HepG2 (cell line): Measurements from ENCODE around the gene GRIK1. TPM values are rescaled to one million over a fixed set of nuclear protein-coding genes. Genes with fewer than 3 reads are reported as not detected.
A peak's percentile ranks its signal among the peaks of the same experiment; 100 is the strongest.

ENCODE experiments used
- ATAC-seq: fragments of 200-7000 bp; cut with Tn5 transposase; 3 replicates; pipeline ENCODE4 v1.9.1; 2020; ENCODE audit warnings: mild to moderate bottlenecking, moderate library complexity
- BruUV-seq: library from RNA; stranded (reverse); fragments of 400-500 nt; replicated peaks from 2 replicates; lab custom pipeline; 2021; lab: Mats Ljungman, UMichigan
- CTCF ChIA-PET: fragments of 300-600 bp; formaldehyde crosslinking; extraction: SDS; loops from one replicate; lab custom pipeline; 2021; ENCODE audit warnings: low total read pairs, inconsistent platforms, low intra/inter-chr PET ratio; lab: Yijun Ruan, JAX
- POLR2A ChIA-PET: fragments of 350-600 bp; sonication (Branson Sonifier 250); formaldehyde crosslinking; loops from one replicate; lab custom pipeline; 2020; ENCODE audit warnings: antibody characterized with exemption, inconsistent platforms; lab: Yijun Ruan, JAX
- DNase-seq: peaks from one replicate; pipeline ENCODE4 v3.0.0-alpha.2; 2015; ENCODE audit warnings: low spot score
- FAIRE-seq: peaks from 3 replicates; lab custom pipeline; 2011; peaks lifted over from hg19 to GRCh38; lab: Jason Lieb, UNC
- H2AFZ ChIP-seq: one replicate; pipeline ENCODE4 v1.6.1; 2011; ENCODE audit warnings: low read length, inconsistent platforms
- H3K27ac ChIP-seq: fragments of 300-600 bp; 3 replicates; pipeline ENCODE4 v1.8.0; 2011; ENCODE audit warnings: mixed run types, mild to moderate bottlenecking, mixed read lengths, low read length, inconsistent platforms; ENCODE audit not compliant: insufficient read depth; ENCODE audit errors: extremely low read length
- H3K27me3 ChIP-seq, 2 experiments: fragments of 200-600 bp in 1 of 2; 2 replicates in 1 of 2; 3 replicates in 1 of 2; pipeline versions ENCODE4 v1.6.0 to v1.8.0; 2011; ENCODE audit warnings: low read length in 2 of 2, mild to moderate bottlenecking in 2 of 2, moderate library complexity in 2 of 2, inconsistent platforms in 1 of 2; ENCODE audit not compliant: insufficient read depth in 2 of 2, control insufficient read depth in 1 of 2
- H3K36me3 ChIP-seq, 2 experiments: fragments of 200-600 bp in 1 of 2; replicated peaks in 1 of 2; 2 replicates in 1 of 2; 3 replicates in 1 of 2; pipeline versions ENCODE4 v1.5.1 to v1.8.0; 2011; ENCODE audit warnings: low read length in 2 of 2, inconsistent platforms in 1 of 2; ENCODE audit not compliant: insufficient read depth in 2 of 2, control insufficient read depth in 1 of 2
- H3K4me1 ChIP-seq: 2 replicates; pipeline ENCODE4 v1.5.1; 2012; ENCODE audit warnings: low read length, inconsistent platforms; ENCODE audit not compliant: insufficient read depth
- H3K4me2 ChIP-seq: 2 replicates; pipeline ENCODE4 v1.6.0; 2011; ENCODE audit warnings: low read depth, low read length, inconsistent platforms
- H3K4me3 ChIP-seq, 3 experiments: fragments of 200-600 bp in 1 of 3; sonication (generic), shearing (Covaris generic) in 1 of 3; replicated peaks in 1 of 3; 2 replicates each; pipeline ENCODE4 v1.5.1; 2011 to 2016; ENCODE audit warnings: low read length in 3 of 3, inconsistent platforms in 2 of 3, low read depth in 2 of 3, mild to moderate bottlenecking in 2 of 3, control low read depth in 1 of 3, mixed read lengths in 1 of 3; ENCODE audit not compliant: insufficient read depth in 1 of 3
- H3K79me2 ChIP-seq: one replicate; pipeline ENCODE4 v1.6.1; 2011; ENCODE audit warnings: low read length, inconsistent platforms; ENCODE audit not compliant: insufficient read depth
- H3K9ac ChIP-seq: 2 replicates; pipeline ENCODE4 v1.6.0; 2011; ENCODE audit warnings: mild to moderate bottlenecking, low read depth, low read length, inconsistent platforms; ENCODE audit not compliant: insufficient read depth
- H3K9me3 ChIP-seq: 2 replicates; pipeline ENCODE4 v1.5.1; 2012; ENCODE audit warnings: mild to moderate bottlenecking, low read length
- H4K20me1 ChIP-seq: 2 replicates; pipeline ENCODE4 v1.6.0; 2011; ENCODE audit warnings: inconsistent platforms, mild to moderate bottlenecking, low read length, moderate library complexity; ENCODE audit not compliant: insufficient read depth
- EHMT2 ChIP-seq: fragments of 200-600 bp; sonication (generic); IDR thresholded peaks from 2 replicates; pipeline ENCODE4 v1.7.0; 2017; ENCODE audit warnings: antibody characterized with exemption, low read depth, low read length, borderline replicate concordance
- GATAD1 ChIP-seq: IDR thresholded peaks from 2 replicates; pipeline ENCODE4 v1.6.1; 2016; ENCODE audit warnings: missing genetic modification reagents, missing compliant biosample characterization
- HIC2 ChIP-seq: sonication (generic); formaldehyde crosslinking; IDR thresholded peaks from 2 replicates; pipeline ENCODE4 v1.9.0; 2022; ENCODE audit warnings: low read depth, missing genetic modification reagents
- HNRNPL ChIP-seq: fragments of 200-400 bp; formaldehyde crosslinking; IDR thresholded peaks from 2 replicates; pipeline ENCODE4 v1.6.1; 2017; ENCODE audit warnings: mild to moderate bottlenecking, low read depth, low read length
- MAFF ChIP-seq: IDR thresholded peaks from 2 replicates; pipeline ENCODE4 v1.6.1; 2011; ENCODE audit warnings: low read depth, low read length, improper control_type of control experiment
- MAFK ChIP-seq, 2 experiments: IDR thresholded peaks in 1 of 2; conservative IDR thresholded peaks in 1 of 2; 2 replicates each; pipeline ENCODE4 v1.6.1; 2011; ENCODE audit warnings: improper control_type of control experiment in 2 of 2, low read length in 2 of 2
- RXRB ChIP-seq: IDR thresholded peaks from 2 replicates; pipeline ENCODE4 v1.6.1; 2016; ENCODE audit warnings: borderline replicate concordance, missing genetic modification reagents, missing compliant biosample characterization
- SP2 ChIP-seq: sonication (generic); formaldehyde crosslinking; IDR thresholded peaks from 2 replicates; pipeline ENCODE4 v1.5.1; 2020; ENCODE audit warnings: mild to moderate bottlenecking, missing genetic modification reagents
- TARDBP ChIP-seq: sonication (generic); formaldehyde crosslinking; IDR thresholded peaks from 2 replicates; pipeline ENCODE4 v1.8.0; 2022; ENCODE audit warnings: mild to moderate bottlenecking, missing genetic modification reagents
- TMF1 ChIP-seq: sonication (generic); formaldehyde crosslinking; IDR thresholded peaks from 2 replicates; pipeline ENCODE4 v1.8.1; 2022; ENCODE audit warnings: low read depth, missing genetic modification reagents
- ZNF24 ChIP-seq: fragments of 450-650 bp; IDR thresholded peaks from 2 replicates; pipeline ENCODE4 v1.6.1; 2017; ENCODE audit warnings: antibody characterized with exemption, mild to moderate bottlenecking
- WGBS: methylation state at CpG from one replicate; pipeline ENCODE4 v1.1.6; 2017; ENCODE audit warnings: low lambda C conversion rate; 5-methylcytosine and 5-hydroxymethylcytosine counted together
- in situ Hi-C: cut with HindIII; loops from 2 replicates; pipeline ENCODE4 v1.10.0; 2017; ENCODE audit warnings: low pct_unique_long_range_greater_than_20kb; ENCODE audit not compliant: extremely low pct_ligation_motif_present
- intact Hi-C: fragments of 100-400 bp; cut with micrococcal nuclease; formaldehyde crosslinking; loops from one replicate; pipeline ENCODE4 v1.10.0; 2022; ENCODE audit not compliant: unreplicated experiment
- polyA plus RNA-seq, 8 experiments: library from polyadenylated mRNA; depleted of rRNA in 3 of 8; stranded (reverse) in 7 of 8; unstranded in 1 of 8; fragments of >200 nt; fragmentation: Illumina TruSeq in 4 of 8; extraction: Trizol in 4 of 8; gene quantifications; 2 replicates each; pipeline versions ENCODE4 v1.2.1 to v1.2.3, GENCODE V29; 2011 to 2016; ENCODE audit warnings: low read depth in 4 of 8, missing spikeins in 1 of 8, mixed read lengths in 1 of 8; ENCODE audit not compliant: insufficient read depth in 1 of 8
- total RNA-seq, 5 experiments: library from RNA; depleted of rRNA; stranded (reverse); fragments of >200 nt; fragmentation: Illumina TruSeq; extraction: Trizol; gene quantifications; 2 replicates each; pipeline ENCODE4 v1.2.3, GENCODE V29; 2016; ENCODE audit warnings: low read depth in 1 of 5
- TF ChIP-seq, protein P1 (sequence below), 2 experiments: IDR thresholded peaks; 2 replicates each; pipeline ENCODE4 v1.6.1; 2011 to 2012; ENCODE audit warnings: low read length in 2 of 2, borderline replicate concordance in 1 of 2, low read depth in 1 of 2, mild to moderate bottlenecking in 1 of 2, moderate library complexity in 1 of 2

Gene GRIK1
- total and polyA plus RNA-seq, 2 of the 13 experiments (the other 11 are each of a cell fraction or from before 2014, with no cell fraction given): not detected

GRCh38 chr21:29704719-29705118 lies 235.1 kb downstream of the GRIK1 start (continued):
- TF ChIP-seq, protein P1, sequence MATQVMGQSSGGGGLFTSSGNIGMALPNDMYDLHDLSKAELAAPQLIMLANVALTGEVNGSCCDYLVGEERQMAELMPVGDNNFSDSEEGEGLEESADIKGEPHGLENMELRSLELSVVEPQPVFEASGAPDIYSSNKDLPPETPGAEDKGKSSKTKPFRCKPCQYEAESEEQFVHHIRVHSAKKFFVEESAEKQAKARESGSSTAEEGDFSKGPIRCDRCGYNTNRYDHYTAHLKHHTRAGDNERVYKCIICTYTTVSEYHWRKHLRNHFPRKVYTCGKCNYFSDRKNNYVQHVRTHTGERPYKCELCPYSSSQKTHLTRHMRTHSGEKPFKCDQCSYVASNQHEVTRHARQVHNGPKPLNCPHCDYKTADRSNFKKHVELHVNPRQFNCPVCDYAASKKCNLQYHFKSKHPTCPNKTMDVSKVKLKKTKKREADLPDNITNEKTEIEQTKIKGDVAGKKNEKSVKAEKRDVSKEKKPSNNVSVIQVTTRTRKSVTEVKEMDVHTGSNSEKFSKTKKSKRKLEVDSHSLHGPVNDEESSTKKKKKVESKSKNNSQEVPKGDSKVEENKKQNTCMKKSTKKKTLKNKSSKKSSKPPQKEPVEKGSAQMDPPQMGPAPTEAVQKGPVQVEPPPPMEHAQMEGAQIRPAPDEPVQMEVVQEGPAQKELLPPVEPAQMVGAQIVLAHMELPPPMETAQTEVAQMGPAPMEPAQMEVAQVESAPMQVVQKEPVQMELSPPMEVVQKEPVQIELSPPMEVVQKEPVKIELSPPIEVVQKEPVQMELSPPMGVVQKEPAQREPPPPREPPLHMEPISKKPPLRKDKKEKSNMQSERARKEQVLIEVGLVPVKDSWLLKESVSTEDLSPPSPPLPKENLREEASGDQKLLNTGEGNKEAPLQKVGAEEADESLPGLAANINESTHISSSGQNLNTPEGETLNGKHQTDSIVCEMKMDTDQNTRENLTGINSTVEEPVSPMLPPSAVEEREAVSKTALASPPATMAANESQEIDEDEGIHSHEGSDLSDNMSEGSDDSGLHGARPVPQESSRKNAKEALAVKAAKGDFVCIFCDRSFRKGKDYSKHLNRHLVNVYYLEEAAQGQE (IDR thresholded peaks at IDR 0.05; ENCODE audit: borderline replicate concordance in 1 of 2, low read depth in 1 of 2, low read length in 2 of 2): no peak
- no peak for TF ChIP-seq ZNF24
- TF ChIP-seq GATAD1 (CRISPR knock-in tag): no peak
- TF ChIP-seq EHMT2: no peak
- no peak for TF ChIP-seq TMF1 (CRISPR knock-in tag)
- TF ChIP-seq TARDBP (CRISPR knock-in tag): no peak
- TF ChIP-seq SP2: no peak

DNA sequence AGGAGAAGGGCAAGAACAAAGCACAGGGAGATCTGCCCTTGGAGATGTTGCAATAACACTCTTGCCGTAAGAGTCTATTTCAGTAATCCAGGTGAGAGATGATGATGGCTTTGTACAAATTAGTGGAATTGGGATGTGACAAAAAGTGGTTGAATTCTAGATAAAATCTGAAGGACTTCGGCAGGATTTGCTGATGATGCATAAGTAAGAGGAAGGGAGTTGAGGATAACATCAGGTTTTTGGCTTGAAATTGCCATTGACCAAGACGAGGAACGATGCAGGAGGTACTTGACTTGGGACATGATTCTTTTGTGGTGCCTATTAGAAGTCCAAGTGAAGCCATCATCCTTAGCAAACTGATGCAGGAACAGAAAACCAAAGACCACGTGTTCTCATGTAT lies 238.1 kb downstream of the GRIK1 start:
- peaks cover 15% of the 10 kb centered on the region; the same call in 1 of the 2 replicates for H3K9me3 ChIP-seq
- H3K27ac ChIP-seq: no peak overlapping the region
- H3K27me3 ChIP-seq: no peaks in the 10 kb centered on the region
- no TSS peak for BruUV-seq
- no peak for ATAC-seq
- H3K4me2 ChIP-seq: no peak overlapping the region
- H3K4me1 ChIP-seq: no peaks in the 10 kb centered on the region
- no peak for FAIRE-seq
- no peak for TF ChIP-seq HNRNPL
- TF ChIP-seq RXRB (CRISPR knock-in tag): no peak
- peak; percentile 47 for TF ChIP-seq MAFF
- TF ChIP-seq HIC2 (CRISPR knock-in tag): no peak
- TF ChIP-seq MAFK (conservative IDR thresholded peaks at IDR 0.05 in 1 of 2, IDR thresholded peaks at IDR 0.05 in 1 of 2; ENCODE audit: low read length in 2 of 2): peak; percentile 52 to 72
- no peaks in the 10 kb centered on the region for H3K79me2 ChIP-seq
- H3K4me3 ChIP-seq: no peak overlapping the region
- ChIA-PET CTCF (no interaction called here), POLR2A (no interaction called here)
- DNase-seq: no peak
- in situ Hi-C loops: no loop called here
- H4K20me1 ChIP-seq: no peaks in the 10 kb centered on the region
- H2AFZ ChIP-seq: no peak overlapping the region
- H3K9ac ChIP-seq: no peak overlapping the region
- H3K36me3 ChIP-seq: no peaks in the 10 kb centered on the region
- 4% methylated on average over 5 of the region's 5 CpGs for WGBS
- intact Hi-C loops: no loop called here
